Activated CD8-positive, alpha-beta memory T cell treated with anti-CD3 and anti-CD28 coated beads, Interleukin-2, amount 50 U/mL, for 1 hour (primary cell): Measurements from ENCODE around the gene CHST15.

ENCODE experiments used
- DNase-seq: peaks from one replicate; pipeline ENCODE4 v3.0.0-alpha.2; 2020; ENCODE audit errors: extremely low read depth

CHST15 gene

DNA sequence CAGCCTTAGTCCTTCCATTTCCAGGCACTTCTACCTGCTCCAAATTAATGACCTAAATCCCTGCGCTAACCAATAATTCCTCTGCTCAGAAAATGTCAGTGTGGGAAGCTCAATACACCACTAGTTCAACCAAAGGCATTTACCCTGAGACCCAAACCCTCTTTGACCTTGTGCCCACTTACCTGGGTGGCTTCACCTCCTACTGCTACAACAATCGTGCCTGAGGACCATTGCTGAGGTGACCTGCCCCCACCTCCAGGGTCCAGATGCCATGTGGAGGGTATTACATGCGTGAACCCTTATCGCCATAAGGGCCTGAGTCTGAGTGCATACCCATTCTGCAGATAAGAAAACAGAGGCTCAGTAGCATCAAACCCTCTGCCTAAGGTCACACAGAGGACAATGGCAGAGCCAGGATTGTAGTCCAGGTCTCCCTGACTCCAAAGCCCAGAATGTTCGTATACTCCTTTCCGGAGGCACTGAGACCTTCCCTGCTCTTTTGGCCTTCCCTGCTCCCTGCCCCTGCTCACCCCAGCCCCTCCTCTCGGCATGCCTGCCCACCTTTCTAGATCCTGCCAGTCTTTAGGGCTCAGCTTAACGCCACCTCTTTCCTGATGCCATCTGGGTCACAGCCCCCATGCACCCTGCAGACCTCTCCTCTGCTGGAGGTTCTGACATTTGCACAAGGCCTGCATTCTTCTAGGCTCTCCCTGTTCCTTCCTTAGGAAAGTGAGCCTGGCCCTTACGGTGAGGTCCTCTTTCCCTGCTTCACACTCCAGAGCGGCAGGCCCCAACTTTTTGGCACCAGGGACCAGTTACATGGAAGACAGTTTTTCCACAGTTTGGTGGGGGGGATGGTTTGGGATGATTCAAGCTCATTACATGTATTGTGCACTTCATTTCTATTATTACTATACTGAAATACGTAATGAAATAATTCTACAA lies 94.9 kb downstream of the CHST15 start:
- DNase-seq, result no peak

DNA sequence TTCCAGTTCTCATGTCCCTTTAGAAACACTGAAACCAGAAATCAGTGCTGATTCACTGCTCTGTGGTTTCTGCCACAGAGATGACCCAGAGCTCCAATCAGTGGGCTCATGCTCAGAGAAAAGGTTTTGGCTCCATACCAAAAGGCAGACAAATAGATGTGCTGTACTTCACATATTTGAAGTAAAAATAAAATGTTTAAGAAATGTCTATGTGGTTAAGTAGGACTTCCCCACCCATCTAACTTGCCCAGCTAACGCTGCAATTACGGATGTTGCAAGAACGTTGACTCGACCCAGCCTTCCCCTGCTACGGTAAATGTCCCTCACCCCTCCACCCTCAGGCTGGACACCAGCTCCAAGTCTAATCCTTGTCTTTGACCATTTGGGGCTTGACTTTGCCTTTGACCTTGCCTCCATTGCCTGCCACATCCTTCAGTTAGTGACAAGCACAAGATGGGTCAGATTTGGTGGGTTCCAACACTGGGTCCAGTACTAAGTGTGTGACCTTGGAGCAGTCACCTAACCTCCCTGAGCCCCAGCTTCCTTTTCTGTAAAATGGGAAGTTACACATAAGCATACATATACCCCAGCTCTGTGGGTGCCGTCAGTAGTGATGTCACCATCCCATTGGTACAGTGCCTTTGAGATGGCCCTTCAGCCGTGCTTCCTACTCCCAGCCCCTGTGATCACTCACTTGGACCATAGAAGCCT lies 95.8 kb downstream of the CHST15 start:
- DNase-seq, result no peak

GRCh38 chr10:123997013-123997412 lies 96.4 kb downstream of the CHST15 start:
- DNase-seq, result no peak

DNA sequence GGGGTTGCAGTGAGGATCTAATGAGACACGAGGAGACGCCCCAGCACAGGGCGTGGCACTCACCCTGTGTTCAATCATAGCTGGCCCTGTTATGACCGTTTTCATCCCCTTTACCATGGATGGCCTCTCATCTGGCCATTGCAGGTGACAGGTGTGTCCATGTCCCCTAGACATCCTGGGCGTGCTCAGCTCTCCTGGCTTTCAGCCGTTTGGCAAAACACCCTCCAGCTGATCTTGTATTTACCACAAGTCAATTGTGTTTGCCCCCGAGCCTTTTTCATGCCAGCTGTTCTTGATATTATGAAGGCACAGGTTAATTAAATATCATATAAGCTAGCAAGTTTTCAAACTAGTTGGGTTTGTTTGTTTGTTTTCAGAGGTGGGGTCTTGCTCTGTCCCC lies 97.1 kb downstream of the CHST15 start:
- DNase-seq, result no peak

- no peak for DNase-seq
These were observed 97.8 kb downstream of the CHST15 start for GRCh38 chr10:123995461-123996131.

GRCh38 chr10:123995082-123995460 lies 98.3 kb downstream of the CHST15 start:
- DNase-seq, result no peak

DNA sequence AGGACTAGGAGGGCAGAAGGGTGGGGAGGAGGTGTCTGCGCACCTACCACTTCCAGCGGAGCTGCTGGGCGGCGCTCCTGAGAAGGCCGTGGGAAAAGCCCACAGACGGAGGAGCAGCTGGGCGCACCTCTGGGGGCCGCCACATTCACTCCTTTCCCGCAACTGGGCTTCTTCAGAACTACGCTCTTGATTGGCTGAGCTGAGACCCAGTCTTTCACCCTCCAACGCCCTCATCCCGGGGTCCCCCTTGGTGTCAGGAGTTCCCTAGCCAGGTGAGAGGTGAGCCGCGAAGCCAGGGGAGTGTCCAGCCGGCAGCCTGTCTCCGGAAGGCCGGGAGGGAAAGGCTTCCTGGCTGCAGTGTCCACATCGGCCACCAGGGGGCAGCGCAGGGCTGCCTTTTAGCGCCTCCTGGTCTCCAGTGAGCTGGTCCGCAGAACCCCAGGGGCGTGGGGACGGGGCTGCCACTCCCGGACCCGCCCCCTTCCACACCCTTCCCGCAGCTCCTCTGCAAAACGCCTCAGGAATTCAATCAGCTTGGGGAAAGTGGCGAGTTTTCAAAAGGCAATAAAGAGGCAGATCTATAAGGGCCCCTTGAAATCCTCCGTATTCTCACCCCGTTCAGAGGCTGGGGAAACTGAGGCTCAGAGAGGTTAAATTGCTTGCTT lies 98.8 kb downstream of the CHST15 start:
- DNase-seq, result peak; percentile 9

DNA sequence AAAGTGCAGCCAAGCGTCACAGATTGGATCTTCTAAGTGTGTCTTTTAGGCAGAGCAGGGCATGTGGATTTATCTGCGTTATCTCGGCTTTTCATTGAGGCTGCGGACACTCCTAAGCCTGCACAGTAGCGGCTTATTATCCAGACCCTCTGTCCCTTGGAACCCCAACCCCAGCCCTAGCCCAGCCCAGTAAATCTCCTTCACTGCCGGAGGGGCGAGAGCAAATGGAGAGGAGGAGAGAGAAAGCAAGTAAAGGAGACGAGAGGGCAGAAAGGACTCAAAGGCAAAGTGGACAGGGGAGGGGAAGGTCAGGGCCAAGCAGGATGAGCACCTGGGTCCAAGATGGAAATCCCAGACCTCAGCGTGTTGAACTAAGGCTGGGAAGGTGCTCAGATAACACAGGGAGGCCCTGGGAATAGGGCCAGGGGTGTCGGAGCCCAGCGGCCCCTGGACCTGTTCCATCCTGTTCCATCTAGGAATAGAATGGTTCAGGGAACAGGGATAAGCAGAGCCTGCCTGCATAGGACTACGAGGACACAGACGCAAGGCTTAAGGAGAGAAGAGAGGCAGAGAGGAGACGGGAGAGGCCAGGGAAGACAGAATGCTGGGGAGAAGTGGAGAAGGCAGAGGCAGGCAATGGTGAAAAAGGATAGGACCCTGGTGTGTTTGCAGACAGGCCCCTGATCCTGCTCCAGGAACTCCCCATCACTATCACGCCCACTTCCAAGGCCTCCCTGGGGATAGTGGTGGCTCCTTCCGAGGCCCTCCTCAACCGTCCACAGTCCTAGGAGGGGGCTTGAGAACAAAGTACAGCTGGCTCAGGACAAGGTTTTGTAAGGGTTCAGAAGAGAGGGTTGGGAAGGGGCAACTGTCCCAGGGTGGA lies 99.6 kb downstream of the CHST15 start:
- no peak for DNase-seq

DNA sequence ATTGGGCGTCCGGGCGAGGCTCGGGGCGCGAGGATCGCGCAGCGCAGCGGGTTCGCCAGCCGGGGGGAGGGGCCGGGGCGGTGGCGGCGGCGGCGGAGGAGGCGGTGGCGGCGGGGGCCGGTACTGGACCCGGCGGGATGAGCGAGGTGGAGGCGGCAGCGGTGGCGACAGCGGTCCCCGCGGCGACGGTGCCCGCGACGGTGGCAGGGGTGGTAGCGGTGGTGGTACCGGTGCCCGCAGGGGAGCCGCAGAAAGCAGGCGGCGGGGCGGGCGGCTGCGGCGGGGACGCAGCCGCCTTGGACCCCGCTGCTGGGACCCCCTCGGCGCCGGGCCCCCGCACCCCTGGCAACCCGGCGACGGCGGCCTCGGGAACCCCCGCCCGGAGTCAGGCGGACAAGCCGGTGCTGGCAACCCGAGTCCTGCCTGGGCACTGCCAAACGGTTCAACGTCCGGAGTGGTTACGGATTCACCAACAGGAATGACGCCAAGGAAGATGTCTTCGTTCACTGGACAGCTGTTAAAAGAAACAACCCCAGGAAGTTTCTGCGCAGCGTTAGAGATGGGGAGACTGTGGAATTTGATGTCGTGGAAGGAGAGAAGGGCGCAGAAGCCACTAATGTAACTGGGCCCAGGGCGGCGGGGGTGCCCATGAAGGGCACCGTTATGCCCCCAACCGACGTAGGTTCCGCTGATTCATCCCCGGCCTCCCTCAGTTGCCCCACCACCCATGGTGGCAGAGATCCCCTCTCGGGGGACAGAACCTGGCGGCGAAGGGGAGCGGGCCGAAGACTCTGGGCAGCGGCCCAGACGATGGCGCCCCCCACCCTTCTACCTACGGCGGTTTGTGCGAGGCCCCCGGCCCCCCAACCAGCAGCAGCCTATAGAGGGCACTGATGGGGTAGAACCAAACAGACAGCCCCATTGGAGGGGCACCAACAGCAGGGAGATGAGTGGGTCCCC lies 101.5 kb downstream of the CHST15 start:
- DNase-seq, result no peak

GRCh38 chr10:123990889-123991288 lies 102.5 kb downstream of the CHST15 start:
- no peak for DNase-seq

DNA sequence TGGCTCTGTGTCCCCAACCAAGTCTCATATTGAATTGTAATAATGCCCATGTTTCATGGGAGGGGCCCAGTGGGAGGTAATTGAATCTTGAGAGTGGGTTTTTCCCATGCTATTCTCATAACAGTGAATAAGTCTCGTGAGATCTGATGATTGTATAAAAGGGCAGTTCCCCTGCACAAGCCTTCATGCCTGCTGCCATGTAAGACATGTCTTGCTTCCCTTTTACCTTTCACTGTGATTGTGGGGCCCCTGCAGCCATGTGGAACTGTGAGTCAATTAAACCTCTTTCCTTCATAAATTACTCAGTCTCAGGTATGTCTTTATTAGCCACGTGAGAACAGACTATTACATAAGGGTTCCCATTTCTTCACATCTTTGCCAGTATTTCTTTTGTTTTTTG lies 104.7 kb downstream of the CHST15 start:
- DNase-seq, result no peak

DNA sequence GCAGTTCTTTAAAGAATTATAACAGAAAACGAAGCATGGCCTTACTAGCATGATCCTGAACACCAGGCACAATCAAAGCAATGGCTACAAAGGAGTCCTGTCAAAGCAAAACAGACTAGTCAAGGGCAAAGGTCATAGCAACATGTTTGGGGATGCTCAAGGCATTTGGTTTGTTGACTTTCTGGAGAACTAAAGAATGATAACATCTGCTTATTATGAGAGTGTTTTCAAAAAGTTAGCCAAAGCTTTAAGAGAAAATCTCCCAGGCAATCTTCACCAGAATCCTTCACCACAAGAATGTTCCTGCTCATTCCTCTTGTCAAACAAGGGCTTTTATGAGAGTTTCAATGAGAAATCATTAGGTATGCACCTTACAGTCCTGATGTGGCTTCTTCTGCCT lies 106.7 kb downstream of the CHST15 start:
- no peak for DNase-seq

DNA sequence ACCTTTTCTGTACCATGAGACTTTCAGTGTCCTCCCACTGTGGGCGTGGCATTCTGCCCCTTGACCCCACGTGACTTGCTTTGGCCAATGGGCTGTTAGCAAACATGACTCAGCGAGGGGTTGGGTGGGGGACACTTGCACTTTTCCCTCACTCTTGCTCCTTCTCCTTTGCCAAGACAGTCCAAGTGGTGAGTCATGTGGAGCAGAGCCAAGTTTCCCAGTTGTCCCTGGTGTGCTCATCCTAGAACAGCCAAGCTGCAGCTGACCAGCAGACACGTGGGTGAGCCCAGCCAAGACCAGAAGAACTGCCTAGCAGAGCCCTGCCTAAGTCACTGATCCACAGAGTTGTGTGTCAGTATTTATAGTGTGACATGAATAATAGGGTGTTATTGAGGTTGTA lies 119.0 kb downstream of the CHST15 start:
- DNase-seq, result no peak

DNA sequence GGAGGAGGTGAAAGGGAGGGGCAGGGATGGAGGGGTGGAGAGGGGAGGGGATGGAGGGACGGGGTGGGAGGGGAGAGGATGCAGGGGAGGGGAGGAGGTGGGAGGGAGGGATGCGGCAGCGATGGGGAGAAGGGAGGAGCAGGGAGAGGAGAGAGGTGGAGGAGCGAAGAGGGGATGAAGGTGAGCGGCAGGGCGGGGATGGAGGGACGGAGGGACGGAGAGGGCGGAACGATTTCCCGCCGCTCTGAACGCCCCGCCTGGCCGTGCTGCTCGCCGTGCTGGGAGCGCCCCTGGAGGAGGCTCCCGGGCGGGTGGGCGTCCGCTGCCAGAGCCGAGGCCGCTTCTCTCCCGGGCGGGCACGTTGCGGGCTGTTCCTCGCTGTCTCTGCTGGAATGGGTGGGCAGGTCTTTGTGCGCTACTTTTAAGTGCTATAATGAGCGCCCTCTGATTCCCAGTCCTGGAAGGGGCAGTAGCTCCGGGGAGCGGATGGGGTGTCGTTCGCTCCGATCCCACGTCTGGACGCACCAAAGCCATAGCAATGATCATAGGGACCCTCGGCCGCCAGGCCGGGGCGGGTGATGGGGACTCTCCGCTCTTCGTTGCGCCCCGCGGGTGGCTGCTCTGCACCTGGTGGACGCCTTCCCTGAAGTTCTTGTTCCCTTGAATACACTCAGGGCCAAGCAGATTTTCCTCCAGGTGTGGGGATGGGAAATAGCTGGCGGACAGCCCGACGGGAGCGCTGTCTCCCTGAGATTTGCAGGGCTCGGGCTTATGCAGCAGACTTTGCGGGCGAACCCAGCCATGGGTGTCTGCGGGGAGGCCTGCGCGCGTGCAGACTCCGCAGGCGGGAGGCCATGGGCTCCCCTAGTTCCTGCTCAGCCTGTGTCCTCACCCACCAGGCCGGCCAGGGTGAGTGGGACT lies 120.7 kb downstream of the CHST15 start:
- no peak for DNase-seq

DNA sequence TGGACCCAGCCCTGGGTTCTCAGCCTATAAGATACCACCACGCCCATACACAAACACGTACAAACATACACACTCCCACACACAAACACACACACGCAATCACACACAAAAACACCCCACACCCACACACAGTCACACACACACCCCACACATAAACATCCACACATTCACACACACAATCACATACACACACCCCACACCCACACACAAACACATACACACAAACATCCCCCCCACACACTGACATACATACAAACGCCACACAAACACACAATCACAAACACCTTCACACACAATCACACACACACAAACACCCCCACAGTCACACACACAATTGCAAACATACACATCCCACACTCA lies 122.5 kb downstream of the CHST15 start:
- no peak for DNase-seq

DNA sequence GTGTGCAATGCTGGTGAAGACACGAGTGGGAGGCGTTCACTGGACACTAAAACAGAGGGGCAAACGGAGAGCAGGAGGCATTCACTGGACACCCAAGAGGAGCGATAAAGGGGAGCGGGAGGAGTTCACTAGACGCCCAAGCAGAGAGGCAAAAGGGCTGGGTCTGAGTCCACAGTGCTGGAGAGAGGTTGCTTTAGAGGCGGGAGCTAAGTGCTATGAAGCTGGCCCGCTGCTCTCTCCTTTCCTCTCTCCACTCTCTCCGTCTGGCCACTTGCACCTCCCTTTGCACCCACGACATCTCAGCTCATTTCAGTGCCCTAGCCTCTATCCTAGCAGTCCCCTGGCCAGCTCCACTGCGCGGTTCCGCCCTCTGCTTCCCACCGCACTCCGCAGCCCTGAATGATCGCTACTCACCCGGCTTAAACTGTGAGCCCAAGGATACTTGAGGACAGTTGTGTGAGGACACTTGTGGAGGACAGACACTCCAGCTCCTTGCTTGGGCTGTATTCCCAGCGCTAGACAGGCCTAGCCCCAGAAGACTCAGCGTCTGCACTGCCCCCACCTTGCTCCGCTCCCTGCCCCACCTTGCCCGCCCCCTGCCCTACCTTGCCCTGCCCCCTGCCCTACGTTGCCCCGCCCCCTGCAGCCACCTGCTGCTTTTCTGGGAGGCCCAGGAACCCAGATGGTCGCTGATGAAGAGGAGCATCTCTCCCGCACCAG lies 123.0 kb downstream of the CHST15 start:
- no peak for DNase-seq

DNA sequence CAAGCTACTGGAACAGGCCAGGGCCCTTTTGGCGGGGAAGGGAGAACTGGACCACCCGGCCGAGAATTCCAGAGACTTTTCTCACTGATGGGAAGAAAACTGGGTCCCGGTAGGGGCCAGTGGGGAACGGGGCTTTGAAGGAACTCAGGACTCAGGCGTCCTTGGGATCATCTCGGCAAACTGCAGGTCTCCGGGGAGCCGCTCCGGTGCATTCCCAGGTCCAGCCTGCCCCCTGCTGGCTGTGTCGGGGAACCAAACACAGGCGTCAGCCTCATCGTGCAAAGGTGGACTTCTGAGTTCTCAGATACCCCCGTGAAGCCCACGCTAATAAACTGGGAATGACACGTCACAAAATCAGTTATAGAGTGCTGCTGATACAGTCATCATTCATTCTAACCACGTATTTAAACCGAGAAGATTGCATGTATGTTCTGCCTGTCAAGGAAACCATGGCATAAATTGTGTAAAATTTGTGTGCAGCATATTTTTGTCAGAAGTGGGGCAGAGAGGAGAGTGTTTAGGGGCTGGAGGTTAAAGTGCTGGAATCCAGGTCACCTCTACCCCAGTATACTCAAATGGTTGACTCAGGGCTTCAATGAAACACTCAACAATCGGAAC lies 125.7 kb downstream of the CHST15 start:
- no peak for DNase-seq

- no peak for DNase-seq
These were observed 126.5 kb downstream of the CHST15 start for GRCh38 chr10:123966896-123967231.
